Erythroblast (primary cell): ENCODE measurements around the gene GABRR2.

Experiments
- GATA1 ChIP-seq: IDR thresholded peaks from 2 replicates; pipeline ENCODE4 v1.6.1; 2011; ENCODE audit warnings: low read depth, mild to moderate bottlenecking, control low read depth, low read length, moderate library complexity
- POLR2A ChIP-seq: IDR thresholded peaks from 2 replicates; pipeline ENCODE4 v1.6.1; 2011; ENCODE audit warnings: mild to moderate bottlenecking, low read length

- TF ChIP-seq POLR2A, result no peak
- no peak for TF ChIP-seq GATA1
These were observed 92.4 kb downstream of the GABRR2 start for GRCh38 chr6:89222712-89223039.
